ENCODE data around the gene MERTK. TPM values are rescaled to one million over a fixed set of nuclear protein-coding genes. Genes with fewer than 3 reads are reported as not detected.

MERTK gene
- total and polyA plus RNA-seq, 2 donors from 2014 or later: 9.2 to 32.2 TPM

DNA sequence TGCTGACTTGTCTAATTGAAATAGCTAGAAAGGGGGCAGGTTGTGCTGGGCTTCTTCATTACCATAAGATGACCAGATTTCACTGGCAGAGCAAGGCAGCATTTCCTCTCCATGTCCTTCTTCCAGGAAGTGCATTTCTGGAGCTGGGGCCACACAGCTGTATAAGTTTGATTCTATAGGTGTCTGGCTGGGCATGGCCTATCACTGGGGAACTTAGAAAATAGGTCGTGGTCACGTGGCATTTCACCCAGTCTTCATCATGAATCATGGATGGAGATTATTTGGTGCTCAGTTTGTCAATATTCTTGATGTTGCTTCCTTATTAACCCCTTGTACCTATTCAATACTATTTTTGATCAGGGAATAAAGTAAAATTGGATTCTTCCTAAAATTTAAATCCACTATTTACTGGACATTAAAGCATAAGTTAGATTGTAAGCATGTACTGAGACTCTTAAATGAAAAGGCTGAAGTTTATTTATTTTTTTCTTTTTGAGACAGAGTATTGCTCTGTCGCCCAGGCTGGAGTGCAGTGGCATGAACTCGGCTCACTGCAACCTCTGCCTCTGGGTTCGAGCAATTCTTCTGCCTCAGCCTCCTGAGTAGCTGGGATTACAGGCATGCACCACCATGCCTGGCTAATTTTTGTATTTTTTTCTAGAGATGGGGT, 107.1 kb downstream of the MERTK start:
- Histone ChIP-seq H3K4me1 (ENCODE audit: control insufficient read depth in 2 of 3, insufficient read depth in 2 of 3, low read depth in 1 of 3, low read length in 3 of 3) (no peaks in the 10 kb centered on the region), H3K27me3 (ENCODE audit: control insufficient read depth, insufficient read depth, low read length) (no peaks in the 10 kb centered on the region), H3K9ac (ENCODE audit: low read length in 3 of 3) (no peak overlapping the region), H3K9me3 (ENCODE audit: control insufficient read depth in 2 of 3, insufficient read depth in 1 of 3, low read length in 3 of 3) (no peaks in the 10 kb centered on the region), H3K4me3 (ENCODE audit: low read length in 3 of 3) (no peak overlapping the region), H3K36me3 (ENCODE audit: control insufficient read depth in 2 of 3, insufficient read depth in 3 of 3, low read length in 3 of 3) (peaks cover 0 to 27% (median 17%) of the 10 kb centered on the region in 3 donors), H3K27ac (ENCODE audit: low read depth in 2 of 2, low read length in 2 of 2) (no peak overlapping the region)
- TF ChIP-seq, protein P1, sequence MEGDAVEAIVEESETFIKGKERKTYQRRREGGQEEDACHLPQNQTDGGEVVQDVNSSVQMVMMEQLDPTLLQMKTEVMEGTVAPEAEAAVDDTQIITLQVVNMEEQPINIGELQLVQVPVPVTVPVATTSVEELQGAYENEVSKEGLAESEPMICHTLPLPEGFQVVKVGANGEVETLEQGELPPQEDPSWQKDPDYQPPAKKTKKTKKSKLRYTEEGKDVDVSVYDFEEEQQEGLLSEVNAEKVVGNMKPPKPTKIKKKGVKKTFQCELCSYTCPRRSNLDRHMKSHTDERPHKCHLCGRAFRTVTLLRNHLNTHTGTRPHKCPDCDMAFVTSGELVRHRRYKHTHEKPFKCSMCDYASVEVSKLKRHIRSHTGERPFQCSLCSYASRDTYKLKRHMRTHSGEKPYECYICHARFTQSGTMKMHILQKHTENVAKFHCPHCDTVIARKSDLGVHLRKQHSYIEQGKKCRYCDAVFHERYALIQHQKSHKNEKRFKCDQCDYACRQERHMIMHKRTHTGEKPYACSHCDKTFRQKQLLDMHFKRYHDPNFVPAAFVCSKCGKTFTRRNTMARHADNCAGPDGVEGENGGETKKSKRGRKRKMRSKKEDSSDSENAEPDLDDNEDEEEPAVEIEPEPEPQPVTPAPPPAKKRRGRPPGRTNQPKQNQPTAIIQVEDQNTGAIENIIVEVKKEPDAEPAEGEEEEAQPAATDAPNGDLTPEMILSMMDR (IDR thresholded peaks at IDR 0.05; ENCODE audit: borderline replicate concordance, extremely low read depth, insufficient read depth): no peak
- intact Hi-C loops (cut with DNase I): no loop called here
- no peak for FAIRE-seq
- no peak for DNase-seq

DNA sequence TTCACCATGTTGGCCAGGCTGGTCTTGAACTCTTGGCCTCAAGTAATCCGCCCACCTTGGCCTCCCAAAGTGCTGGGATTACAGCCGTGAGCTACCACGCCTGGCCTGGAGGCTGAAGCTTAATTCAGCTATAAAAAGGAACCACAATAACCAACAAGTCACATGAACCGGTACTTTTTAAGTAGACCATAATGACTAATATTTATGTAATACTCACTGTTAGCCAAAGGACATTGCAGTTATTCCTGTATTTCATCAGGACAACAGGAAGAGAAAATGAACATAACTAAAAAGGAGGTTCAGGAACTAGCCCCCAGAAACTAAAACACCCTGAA, 107.6 kb downstream of the MERTK start:
- intact Hi-C loops (cut with DNase I): no loop called here
- Histone ChIP-seq H3K36me3 (ENCODE audit: control insufficient read depth in 2 of 3, insufficient read depth in 3 of 3, low read length in 3 of 3) (peaks cover 0 to 32% (median 20%) of the 10 kb centered on the region in 3 donors), H3K4me3 (ENCODE audit: low read length in 3 of 3) (no peak overlapping the region), H3K9me3 (ENCODE audit: control insufficient read depth in 2 of 3, insufficient read depth in 1 of 3, low read length in 3 of 3) (no peaks in the 10 kb centered on the region), H3K4me1 (ENCODE audit: control insufficient read depth in 2 of 3, insufficient read depth in 2 of 3, low read depth in 1 of 3, low read length in 3 of 3) (no peaks in the 10 kb centered on the region), H3K9ac (ENCODE audit: low read length in 3 of 3) (no peak overlapping the region), H3K27ac (ENCODE audit: low read depth in 2 of 2, low read length in 2 of 2) (no peak overlapping the region), H3K27me3 (ENCODE audit: control insufficient read depth, insufficient read depth, low read length) (no peaks in the 10 kb centered on the region)
- DNase-seq (no peak), FAIRE-seq (no peak)
- TF ChIP-seq, protein P1 (IDR thresholded peaks at IDR 0.05; ENCODE audit: borderline replicate concordance, extremely low read depth, insufficient read depth): no peak

- TF ChIP-seq, protein P1 (IDR thresholded peaks at IDR 0.05; ENCODE audit: borderline replicate concordance, extremely low read depth, insufficient read depth): no peak
- H3K4me1 ChIP-seq (ENCODE audit: control insufficient read depth in 2 of 3, insufficient read depth in 2 of 3, low read depth in 1 of 3, low read length in 3 of 3): no peaks in the 10 kb centered on the region
- intact Hi-C loops (cut with DNase I): no loop called here
- FAIRE-seq (no peak), DNase-seq (no peak)
- peaks cover 0 to 32% (median 27%) of the 10 kb centered on the region in 3 donors for H3K36me3 ChIP-seq (ENCODE audit: control insufficient read depth in 2 of 3, insufficient read depth in 3 of 3, low read length in 3 of 3)
- H3K27me3 ChIP-seq (ENCODE audit: control insufficient read depth, insufficient read depth, low read length): no peaks in the 10 kb centered on the region
- no peak overlapping the region for H3K9ac ChIP-seq (ENCODE audit: low read length in 3 of 3)
- H3K4me3 ChIP-seq (ENCODE audit: low read length in 3 of 3): no peak overlapping the region
- H3K9me3 ChIP-seq (ENCODE audit: control insufficient read depth in 2 of 3, insufficient read depth in 1 of 3, low read length in 3 of 3): no peaks in the 10 kb centered on the region
- no peak overlapping the region for H3K27ac ChIP-seq (ENCODE audit: low read depth in 2 of 2, low read length in 2 of 2)
Measured at GRCh38 chr2:112007493-112007892, 109.1 kb downstream of the MERTK start.

Measured in kidney (tissue), 14 donors.